NCI-H748 (cell line): ENCODE results near the gene HAS3.
"Not testable (repeated sequence)": the region's sequence is repeated elsewhere in the genome, so short reads cannot be mapped to it uniquely, and the experiment has no call there.

Source experiments
- DNase-seq: peaks from one replicate; lab custom pipeline; 2025; ENCODE audit not compliant: unreplicated experiment; lab: John Stamatoyannopoulos, UW

Gene HAS3

DNA sequence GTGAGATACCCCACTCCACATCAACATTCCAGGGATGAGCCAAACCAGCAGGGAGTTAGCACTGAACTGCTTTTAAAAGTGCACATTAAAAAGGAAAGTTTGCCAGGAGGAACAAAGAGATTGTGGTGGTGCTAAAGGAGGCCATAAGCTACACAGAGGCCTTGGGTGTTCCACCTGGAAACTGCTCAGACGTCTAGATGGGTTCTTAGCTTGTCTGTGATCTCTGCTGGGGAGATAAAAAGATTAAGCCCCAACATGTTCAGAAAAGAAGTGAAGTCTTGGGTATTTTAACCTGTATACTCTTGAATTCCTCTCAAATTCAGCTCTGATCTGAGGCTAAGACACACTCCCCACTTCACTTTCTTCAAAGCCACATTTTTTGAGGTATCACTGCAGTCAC lies 10.4 kb downstream of the HAS3 start:
- no peak for DNase-seq

- no peak for DNase-seq
These were observed 10.9 kb downstream of the HAS3 start for GRCh38 chr16:69116256-69116875.

DNA sequence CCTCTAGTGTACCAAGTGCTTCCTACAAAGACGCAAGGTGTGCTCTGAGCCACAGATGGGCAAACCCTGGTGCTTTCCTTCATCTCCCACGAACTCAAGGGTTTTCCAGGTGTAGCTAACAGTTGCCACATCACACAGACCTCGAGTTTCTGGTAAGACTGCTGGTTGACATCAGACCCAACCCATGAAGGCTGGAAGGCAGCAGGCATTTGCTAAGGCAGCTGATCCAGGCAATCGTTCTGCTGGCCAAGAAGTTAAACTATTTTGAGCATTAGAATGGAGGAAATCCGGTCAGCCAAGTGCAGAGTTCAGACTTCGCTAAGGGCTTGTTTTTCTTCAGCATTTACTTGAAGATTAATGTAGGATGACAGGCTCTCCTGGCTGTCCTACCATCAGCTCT lies 11.5 kb downstream of the HAS3 start:
- no peak for DNase-seq

DNA sequence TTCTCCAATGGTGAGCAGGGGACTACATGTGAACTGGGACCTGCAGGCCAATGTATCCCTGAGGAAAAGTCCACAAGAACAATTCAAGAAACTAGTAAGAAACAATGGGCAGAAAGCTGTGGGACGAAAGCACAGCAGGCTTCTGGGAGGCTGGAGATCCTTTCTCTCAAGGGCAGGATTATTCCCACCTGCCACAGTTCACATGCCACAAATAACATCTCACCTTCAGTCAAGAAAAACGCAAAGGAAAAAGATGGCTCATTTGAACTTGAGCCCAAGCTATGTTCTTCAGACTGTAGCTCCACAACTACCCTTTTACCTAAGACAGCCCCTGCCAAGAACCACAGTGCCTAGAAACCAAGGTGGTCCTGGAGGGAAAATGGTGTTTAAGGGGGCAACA lies 13.0 kb downstream of the HAS3 start:
- no peak for DNase-seq

DNA sequence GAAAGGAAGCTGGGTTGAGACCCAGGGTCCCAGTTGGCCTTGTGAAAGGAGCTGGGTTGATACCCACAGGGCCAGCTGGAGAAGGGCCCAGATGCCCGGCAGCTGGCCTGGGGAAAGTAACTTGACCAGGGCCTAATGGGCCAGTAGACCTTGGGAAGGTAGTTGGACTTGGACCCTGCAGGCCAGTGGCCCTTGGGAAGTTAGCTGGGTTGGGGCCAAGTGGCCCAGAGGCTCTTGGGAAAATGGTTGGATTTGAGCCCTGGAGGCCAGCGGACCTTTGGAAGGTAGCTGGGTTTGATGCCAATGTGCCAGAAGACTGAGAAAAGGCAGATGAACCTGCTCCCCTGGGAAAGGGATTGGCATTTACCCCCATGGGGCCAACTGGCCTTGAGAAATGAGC lies 13.5 kb downstream of the HAS3 start:
- DNase-seq = no peak

DNA sequence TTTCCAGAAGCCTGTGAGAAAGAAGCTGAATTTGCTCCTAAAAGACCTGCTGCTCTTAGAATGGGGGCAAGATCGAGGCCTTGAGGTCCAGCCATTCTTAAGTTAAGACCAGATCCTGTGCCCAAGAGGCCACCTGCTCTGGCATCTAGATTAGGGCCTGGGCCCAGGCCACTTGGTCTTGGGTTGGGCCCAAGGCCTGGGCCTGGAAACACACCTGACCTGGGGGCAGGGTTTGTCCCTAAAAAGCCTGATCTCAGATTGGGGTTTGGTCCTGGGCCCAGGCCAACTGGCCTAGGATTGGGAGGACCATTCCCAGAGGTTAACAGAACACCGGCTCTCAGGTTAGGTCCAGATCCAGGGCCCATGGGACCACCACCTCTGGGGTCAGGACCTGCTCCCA lies 14.1 kb downstream of the HAS3 start:
- DNase-seq = no peak

GRCh38 chr16:69120096-69120664 lies 14.7 kb downstream of the HAS3 start:
- no peak for DNase-seq

- DNase-seq = peak; percentile 62
These were observed 18.5 kb downstream of the HAS3 start for GRCh38 chr16:69123910-69124309.

- not testable (repeated sequence) for DNase-seq
These were observed 19.0 kb downstream of the HAS3 start for GRCh38 chr16:69124406-69124805.

- DNase-seq = not testable (repeated sequence)
These were observed 19.5 kb downstream of the HAS3 start for GRCh38 chr16:69124961-69125360.

DNA sequence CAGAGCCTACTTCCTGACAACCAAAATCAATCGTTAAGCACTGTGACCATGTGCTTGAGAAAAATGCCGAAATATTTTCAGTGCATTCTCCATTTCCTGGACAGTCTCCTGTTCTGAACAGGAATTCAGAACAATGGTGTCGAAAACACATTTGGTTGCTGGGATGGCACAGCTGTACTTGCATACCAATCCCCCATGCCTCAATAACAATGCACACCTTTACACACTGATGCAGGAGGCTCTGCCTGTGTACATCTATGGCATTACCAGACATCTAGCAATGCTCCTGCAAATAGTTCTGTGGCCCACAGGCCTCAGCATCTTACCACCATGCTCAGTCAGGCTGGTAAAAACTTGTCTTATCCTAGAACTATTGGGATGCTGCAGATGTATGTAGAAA lies 20.8 kb downstream of the HAS3 start:
- no peak for DNase-seq

- DNase-seq = not testable (repeated sequence)
These were observed 21.3 kb downstream of the HAS3 start for GRCh38 chr16:69126801-69127200.

DNA sequence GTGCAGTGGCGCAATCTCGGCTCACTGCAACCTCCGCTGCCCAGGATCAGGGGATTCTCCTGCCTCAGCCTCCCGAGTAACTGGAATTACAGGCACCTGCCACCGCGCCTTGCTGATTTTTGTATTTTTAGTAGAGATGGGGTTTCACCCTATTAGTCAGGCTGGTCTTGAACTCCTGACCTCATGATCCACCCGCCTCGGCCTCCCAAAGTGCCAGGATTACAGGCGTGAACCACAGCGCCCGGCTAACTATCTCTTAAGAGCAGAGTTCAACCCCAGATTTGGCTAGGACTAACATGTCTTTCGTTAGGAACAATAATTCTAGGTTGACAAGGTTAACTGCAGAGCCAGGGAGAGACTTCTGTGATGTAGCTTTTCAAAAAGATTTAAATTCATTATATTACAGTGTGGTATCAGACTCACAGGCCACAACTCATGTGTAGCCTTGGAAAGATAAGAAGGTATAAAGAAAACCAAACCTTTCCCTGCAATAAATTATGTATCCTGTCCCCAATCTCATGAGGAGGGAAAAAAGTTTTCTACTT lies 22.6 kb downstream of the HAS3 start:
- no peak for DNase-seq

GRCh38 chr16:69130461-69130860 lies 25.0 kb downstream of the HAS3 start:
- no peak for DNase-seq

DNA sequence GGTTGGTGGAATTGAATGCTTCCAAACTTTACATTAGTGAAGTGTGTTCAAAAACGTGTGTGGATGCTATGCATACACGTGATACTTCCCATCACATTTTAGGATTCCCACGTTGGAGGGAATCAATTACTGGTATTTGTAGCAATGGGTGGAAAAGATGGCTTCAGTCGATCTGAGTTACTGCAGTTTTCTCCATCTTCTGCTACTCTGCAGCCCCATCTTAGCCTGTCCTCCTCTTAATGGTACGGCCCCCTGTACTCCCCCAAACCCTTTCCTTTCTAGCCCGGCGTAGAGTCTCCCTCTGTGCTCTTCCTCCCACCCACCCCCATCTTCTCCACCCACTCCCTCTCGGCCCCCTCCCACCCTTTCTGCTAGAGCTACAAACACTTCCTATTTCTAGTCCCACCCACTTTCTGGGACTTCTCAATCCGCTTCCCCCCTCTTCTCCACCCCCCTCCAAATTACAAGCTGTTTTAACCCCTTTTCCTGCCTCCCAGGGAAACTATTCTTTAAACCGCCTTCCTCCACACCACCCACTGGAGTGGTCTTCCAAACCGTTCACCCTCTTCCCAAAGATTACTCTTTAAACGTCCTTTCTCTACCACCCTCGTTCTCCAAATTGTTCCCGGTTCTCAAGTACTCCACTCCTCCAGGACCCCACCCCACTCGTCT lies 25.9 kb downstream of the HAS3 start:
- DNase-seq = peak; percentile 35

- DNase-seq = peak; percentile 79
These were observed 26.5 kb downstream of the HAS3 start for GRCh38 chr16:69131839-69132423.

DNA sequence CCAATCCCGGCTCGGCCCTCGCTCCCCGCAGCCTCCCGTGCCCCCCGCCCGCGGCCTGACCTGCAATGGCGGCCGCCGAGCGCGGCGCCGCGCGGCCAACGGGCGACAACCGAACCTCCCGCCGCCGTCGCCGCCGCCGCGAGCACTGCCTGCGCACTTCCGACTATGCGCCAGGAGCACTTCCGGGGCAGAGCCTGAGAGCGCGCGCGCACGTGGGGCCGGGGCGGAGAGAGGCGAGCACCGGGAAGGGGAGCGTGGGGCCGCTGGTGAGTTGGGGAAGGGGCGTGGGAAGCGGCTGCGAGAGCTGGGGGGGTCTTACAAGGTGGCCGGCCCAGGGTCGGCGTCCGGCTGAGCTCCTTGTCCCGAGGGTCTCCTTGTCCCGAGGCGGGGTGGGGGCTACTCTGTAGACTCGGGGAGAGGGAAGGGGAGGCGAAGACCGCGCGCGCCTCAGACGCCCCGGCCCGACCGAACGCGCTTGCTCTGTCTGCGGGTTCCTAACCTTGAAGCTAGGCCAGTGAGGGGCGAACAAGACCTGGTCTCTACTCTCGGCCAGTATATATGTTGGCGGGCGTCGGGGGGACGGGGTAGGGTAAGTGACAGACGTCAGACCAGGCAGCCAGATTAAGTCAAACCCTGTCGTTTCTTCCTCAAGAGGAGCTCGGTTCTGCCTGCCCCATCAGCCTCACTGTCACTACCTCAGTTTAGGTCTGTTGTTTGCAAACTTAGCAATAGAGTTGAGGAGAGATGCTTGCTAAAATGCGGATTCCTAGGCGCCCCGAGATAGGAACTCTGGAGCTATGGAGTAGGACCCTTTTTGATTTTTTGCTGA lies 27.2 kb downstream of the HAS3 start, which contains the start of the genes CHTF8 and UTP4:
CHTF8 (minus strand) TSS at position 165 of the 829 bp plus-strand sequence. CDS start 11,130 bp downstream, outside the sequence.
UTP4 (plus strand) TSS at position 226 of the 829 bp plus-strand sequence. CDS start 811 bp downstream, outside the sequence.
- peak; percentile 80 for DNase-seq

DNA sequence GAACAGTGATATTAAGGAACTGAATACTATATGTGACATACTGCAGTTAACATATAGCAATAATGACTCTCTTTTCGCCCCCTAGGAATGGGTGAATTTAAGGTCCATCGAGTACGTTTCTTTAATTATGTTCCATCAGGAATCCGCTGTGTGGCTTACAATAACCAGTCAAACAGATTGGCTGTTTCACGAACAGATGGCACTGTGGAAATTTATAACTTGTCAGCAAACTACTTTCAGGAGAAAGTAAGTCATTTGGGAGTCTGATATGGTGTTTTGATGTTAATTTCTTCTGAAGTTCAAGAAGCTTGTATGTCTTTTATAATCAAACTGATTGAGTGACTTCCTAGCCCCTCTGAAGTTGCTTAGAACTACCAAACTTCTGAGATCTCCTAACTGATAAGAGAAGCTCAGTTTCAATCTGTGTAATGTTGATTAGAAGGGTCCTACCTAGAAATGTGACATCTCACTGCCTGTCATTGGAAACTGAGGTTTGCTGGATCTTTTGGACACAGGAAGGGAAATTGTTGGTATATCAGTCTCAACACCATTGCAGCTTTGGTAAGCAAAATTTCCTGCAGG lies 28.0 kb downstream of the HAS3 start:
- no peak for DNase-seq

- no peak for DNase-seq
These were observed 33.2 kb downstream of the HAS3 start for GRCh38 chr16:69138608-69139007.

GRCh38 chr16:69139464-69139863 lies 34.0 kb downstream of the HAS3 start:
- DNase-seq = not testable (repeated sequence)
